Measurements from ENCODE around the gene PRKCQ. TPM values are rescaled to one million over a fixed set of nuclear protein-coding genes. Genes with fewer than 3 reads are reported as not detected.

PRKCQ gene
- total RNA-seq, 2 experiments from 2014 or later: 60.1 to 60.9 TPM

- CTCF ChIA-PET: interaction anchor here (0.8 to 2.7 kb wide), 15 partner anchors 8 to 177 kb away, joined by 3 to 15 read pairs (median 4); partner anchors contain the start of gene PRKCQ
- no peaks in the 10 kb centered on the region for H3K9me3 Mint-ChIP-seq (ENCODE audit: insufficient read depth)
- H3K4me1 Mint-ChIP-seq (ENCODE audit: low read depth): peaks cover 30% of the 10 kb centered on the region
- POLR2A ChIA-PET: interaction anchor here (0.8 to 3.0 kb wide), 12 partner anchors 9 to 91 kb away, joined by 3 to 17 read pairs (median 3); no protein-coding TSS in a partner anchor
- H3K27me3 Mint-ChIP-seq (ENCODE audit: low read depth): no peaks in the 10 kb centered on the region
- ATAC-seq (peak; percentile 16), DNase-seq (peak; percentile 24)
- H3K4me3 Mint-ChIP-seq: no peak overlapping the region
- no peak overlapping the region for H3K27ac Mint-ChIP-seq
- peaks cover 39% of the 10 kb centered on the region for H3K36me3 Mint-ChIP-seq (ENCODE audit: low read depth)
These were observed 86.3 kb downstream of the PRKCQ start for GRCh38 chr10:6493521-6494441.

- Mint-ChIP-seq H3K27ac (peak overlapping the region; percentile 71), H3K9me3 (ENCODE audit: insufficient read depth) (no peaks in the 10 kb centered on the region), H3K4me1 (ENCODE audit: low read depth) (peaks cover 30% of the 10 kb centered on the region), H3K27me3 (ENCODE audit: low read depth) (no peaks in the 10 kb centered on the region), H3K4me3 (peak overlapping the region; percentile 73), H3K36me3 (ENCODE audit: low read depth) (peaks cover 46% of the 10 kb centered on the region)
- CTCF ChIA-PET: interaction anchor here (0.9 to 2.7 kb wide), 8 partner anchors 9 to 174 kb away, joined by 3 to 15 read pairs (median 5); no protein-coding TSS in a partner anchor
- ATAC-seq: no peak
- POLR2A ChIA-PET: interaction anchor here (0.8 to 3.0 kb wide), 7 partner anchors 19 to 92 kb away, joined by 3 to 17 read pairs (median 5); no protein-coding TSS in a partner anchor
- DNase-seq: peak; percentile 22
These were observed 87.2 kb downstream of the PRKCQ start for GRCh38 chr10:6492896-6493295.

GRCh38 chr10:6491841-6492609, 88.1 kb downstream of the PRKCQ start:
- peak; percentile 29 for ATAC-seq
- Mint-ChIP-seq H3K27ac (peak overlapping the region; percentile 92), H3K36me3 (ENCODE audit: low read depth) (peaks cover 52% of the 10 kb centered on the region), H3K9me3 (ENCODE audit: insufficient read depth) (no peaks in the 10 kb centered on the region), H3K27me3 (ENCODE audit: low read depth) (no peaks in the 10 kb centered on the region), H3K4me3 (peak overlapping the region; percentile 73), H3K4me1 (ENCODE audit: low read depth) (peaks cover 36% of the 10 kb centered on the region)
- ChIA-PET POLR2A (no interaction called here), CTCF (interaction anchor here (0.7 to 2.7 kb wide), 6 partner anchors 8 to 89 kb away, joined by 3 to 8 read pairs (median 4); partner anchors contain the start of gene PRKCQ)
- peak; percentile 57 for DNase-seq

- Mint-ChIP-seq H3K4me1 (ENCODE audit: low read depth) (peaks cover 49% of the 10 kb centered on the region), H3K9me3 (ENCODE audit: insufficient read depth) (no peaks in the 10 kb centered on the region), H3K27me3 (ENCODE audit: low read depth) (no peaks in the 10 kb centered on the region), H3K36me3 (ENCODE audit: low read depth) (peaks cover 67% of the 10 kb centered on the region), H3K27ac (peak overlapping the region; percentile 92), H3K4me3 (no peak overlapping the region)
- ATAC-seq (no peak), DNase-seq (no peak)
- ChIA-PET POLR2A (interaction anchor here (0.5 kb wide), 1 partner anchor 230 kb away, joined by 3 read pairs; no protein-coding TSS in a partner anchor), CTCF (interaction anchor here (1.4 kb wide), 1 partner anchor 90 kb away, joined by 4 read pairs; the partner anchor contains the start of gene PRKCQ)
These were observed 89.5 kb downstream of the PRKCQ start for GRCh38 chr10:6490614-6491013.

GRCh38 chr10:6487920-6488319, 92.2 kb downstream of the PRKCQ start:
- ATAC-seq (no peak), DNase-seq (no peak)
- H3K27me3 Mint-ChIP-seq (ENCODE audit: low read depth): no peaks in the 10 kb centered on the region
- H3K4me1 Mint-ChIP-seq (ENCODE audit: low read depth): peaks cover 72% of the 10 kb centered on the region
- no peak overlapping the region for H3K4me3 Mint-ChIP-seq
- H3K9me3 Mint-ChIP-seq (ENCODE audit: insufficient read depth): peaks cover 6% of the 10 kb centered on the region
- H3K36me3 Mint-ChIP-seq (ENCODE audit: low read depth): peaks cover 92% of the 10 kb centered on the region
- POLR2A ChIA-PET: interaction anchor here (1.3 kb wide), 1 partner anchor 42 kb away, joined by 4 read pairs; no protein-coding TSS in a partner anchor
- H3K27ac Mint-ChIP-seq: no peak overlapping the region
- CTCF ChIA-PET: interaction anchor here (1.5 kb wide), 1 partner anchor 8 kb away, joined by 6 read pairs; no protein-coding TSS in a partner anchor

- no peaks in the 10 kb centered on the region for H3K27me3 Mint-ChIP-seq (ENCODE audit: low read depth)
- peak overlapping the region; percentile 48 for H3K27ac Mint-ChIP-seq
- ATAC-seq (no peak), DNase-seq (no peak)
- POLR2A ChIA-PET: interaction anchor here (1.0 kb wide), 1 partner anchor 44 kb away, joined by 4 read pairs; no protein-coding TSS in a partner anchor
- H3K36me3 Mint-ChIP-seq (ENCODE audit: low read depth): peaks cover 94% of the 10 kb centered on the region
- H3K4me3 Mint-ChIP-seq: no peak overlapping the region
- peaks cover 6% of the 10 kb centered on the region for H3K9me3 Mint-ChIP-seq (ENCODE audit: insufficient read depth)
- CTCF ChIA-PET: interaction anchor here (0.9 kb wide), 1 partner anchor 12 kb away, joined by 3 read pairs; no protein-coding TSS in a partner anchor
- H3K4me1 Mint-ChIP-seq (ENCODE audit: low read depth): peaks cover 69% of the 10 kb centered on the region
These were observed 93.8 kb downstream of the PRKCQ start for GRCh38 chr10:6486309-6486708.

- ATAC-seq: peak; percentile 61
- H3K27me3 Mint-ChIP-seq (ENCODE audit: low read depth): no peaks in the 10 kb centered on the region
- DNase-seq: no peak
- peaks cover 6% of the 10 kb centered on the region for H3K9me3 Mint-ChIP-seq (ENCODE audit: insufficient read depth)
- H3K4me1 Mint-ChIP-seq (ENCODE audit: low read depth): peaks cover 59% of the 10 kb centered on the region
- ChIA-PET POLR2A (interaction anchor here (0.8 to 1.3 kb wide), 3 partner anchors 10 to 98 kb away, joined by 3 to 5 read pairs (median 4); partner anchors contain the start of gene PRKCQ), CTCF (interaction anchor here (0.6 to 1.5 kb wide), 6 partner anchors 9 to 185 kb away, joined by 3 to 7 read pairs (median 4); no protein-coding TSS in a partner anchor)
- H3K36me3 Mint-ChIP-seq (ENCODE audit: low read depth): peaks cover 93% of the 10 kb centered on the region
- peak overlapping the region; percentile 79 for H3K27ac Mint-ChIP-seq
- peak overlapping the region; percentile 24 for H3K4me3 Mint-ChIP-seq
These were observed 97.2 kb downstream of the PRKCQ start for GRCh38 chr10:6482737-6483357.

- Mint-ChIP-seq H3K9me3 (ENCODE audit: insufficient read depth) (peaks cover 5% of the 10 kb centered on the region), H3K4me3 (no peak overlapping the region), H3K36me3 (ENCODE audit: low read depth) (peaks cover 89% of the 10 kb centered on the region), H3K4me1 (ENCODE audit: low read depth) (peaks cover 56% of the 10 kb centered on the region), H3K27me3 (ENCODE audit: low read depth) (no peaks in the 10 kb centered on the region), H3K27ac (no peak overlapping the region)
- ChIA-PET CTCF (no interaction called here), POLR2A (no interaction called here)
- no peak for ATAC-seq
- no peak for DNase-seq
These were observed 101.4 kb downstream of the PRKCQ start for GRCh38 chr10:6478722-6479121.

- DNase-seq (no peak), ATAC-seq (no peak)
- no peaks in the 10 kb centered on the region for H3K27me3 Mint-ChIP-seq (ENCODE audit: low read depth)
- H3K4me1 Mint-ChIP-seq (ENCODE audit: low read depth): peaks cover 54% of the 10 kb centered on the region
- H3K9me3 Mint-ChIP-seq (ENCODE audit: insufficient read depth): no peaks in the 10 kb centered on the region
- peaks cover 83% of the 10 kb centered on the region for H3K36me3 Mint-ChIP-seq (ENCODE audit: low read depth)
- H3K27ac Mint-ChIP-seq: peak overlapping the region; percentile 72
- POLR2A ChIA-PET: no interaction called here
- CTCF ChIA-PET: interaction anchor here (2.5 to 5.0 kb wide), 2 partner anchors 66 to 105 kb away, joined by 6 to 26 read pairs; no protein-coding TSS in a partner anchor
- H3K4me3 Mint-ChIP-seq: no peak overlapping the region
These were observed 103.1 kb downstream of the PRKCQ start for GRCh38 chr10:6476989-6477388.

GRCh38 chr10:6474871-6475270, 105.2 kb downstream of the PRKCQ start:
- Mint-ChIP-seq H3K27me3 (ENCODE audit: low read depth) (no peaks in the 10 kb centered on the region), H3K4me3 (peak overlapping the region; percentile 90), H3K36me3 (ENCODE audit: low read depth) (peaks cover 83% of the 10 kb centered on the region), H3K4me1 (ENCODE audit: low read depth) (peaks cover 64% of the 10 kb centered on the region), H3K9me3 (ENCODE audit: insufficient read depth) (no peaks in the 10 kb centered on the region), H3K27ac (peak overlapping the region; percentile 63)
- DNase-seq: no peak
- ATAC-seq: no peak
- ChIA-PET CTCF (interaction anchor here (1.0 to 5.0 kb wide), 5 partner anchors 10 to 107 kb away, joined by 3 to 26 read pairs (median 7); no protein-coding TSS in a partner anchor), POLR2A (interaction anchor here (0.9 to 2.2 kb wide), 3 partner anchors 24 to 684 kb away, joined by 3 to 11 read pairs (median 3); no protein-coding TSS in a partner anchor)

All from activated CD8-positive, alpha-beta T cell treated with anti-CD3 and anti-CD28 coated beads, Interleukin-2, amount 10 ng/mL, durations not matched to agents 7 days and 5 days (primary cell).